NCI-H2081 treated with DMSO at 0.1 percent for 48 hours (cell line): Measurements from ENCODE around the gene RARA.

ENCODE experiments used
- DNase-seq: peaks from one replicate; lab custom pipeline; 2025; lab: John Stamatoyannopoulos, UW

Gene RARA

GRCh38 chr17:40345994-40346764 lies 37.2 kb downstream of the RARA start:
- no peak for DNase-seq

GRCh38 chr17:40346765-40347158 lies 37.8 kb downstream of the RARA start:
- DNase-seq = no peak

- no peak for DNase-seq
Measured at GRCh38 chr17:40347319-40348135, 38.5 kb downstream of the RARA start.

- DNase-seq = no peak
Measured at GRCh38 chr17:40348136-40348504, 39.1 kb downstream of the RARA start.

GRCh38 chr17:40348562-40349476 lies 39.8 kb downstream of the RARA start:
- peak; percentile 50 for DNase-seq

- no peak for DNase-seq
Measured at GRCh38 chr17:40349477-40349894, 40.5 kb downstream of the RARA start.

GRCh38 chr17:40349895-40350688 lies 41.1 kb downstream of the RARA start:
- DNase-seq = no peak

- DNase-seq = peak; percentile 87
Measured at GRCh38 chr17:40350689-40351358, 41.8 kb downstream of the RARA start.

- DNase-seq = no peak
Measured at GRCh38 chr17:40351359-40352236, 42.6 kb downstream of the RARA start.

- DNase-seq = no peak
Measured at GRCh38 chr17:40352237-40352778, 43.3 kb downstream of the RARA start.

- DNase-seq = no peak
Measured at GRCh38 chr17:40352779-40353394, 43.9 kb downstream of the RARA start.

GRCh38 chr17:40354221-40355122 lies 45.5 kb downstream of the RARA start:
- DNase-seq = no peak

GRCh38 chr17:40355123-40355803 lies 46.3 kb downstream of the RARA start:
- no peak for DNase-seq

- DNase-seq = no peak
Measured at GRCh38 chr17:40355804-40356758, 47.1 kb downstream of the RARA start.

GRCh38 chr17:40356990-40357881 lies 48.3 kb downstream of the RARA start:
- no peak for DNase-seq
